Trophoblast cell (in vitro differentiated cells and primary cell): Measurements from ENCODE around the gene OR10J4. TPM values are rescaled to one million over a fixed set of nuclear protein-coding genes. Genes with fewer than 3 reads are reported as not detected.
A peak's percentile ranks its signal among the peaks of the same experiment; 100 is the strongest.

ENCODE experiments used
- DNase-seq, 2 donors: peaks; one replicate each; pipeline ENCODE4 v3.0.0-alpha.2; 2016
- H2AFZ ChIP-seq: 2 replicates; pipeline ENCODE4 v1.6.1; 2013; ENCODE audit warnings: low read length, moderate library complexity, mild to moderate bottlenecking; ENCODE audit not compliant: insufficient read depth, poor library complexity
- H2AK5ac ChIP-seq: 2 replicates; pipeline ENCODE4 v1.6.1; 2013; ENCODE audit warnings: mild to moderate bottlenecking, low read length
- H2BK120ac ChIP-seq: 2 replicates; pipeline ENCODE4 v1.6.1; 2013; ENCODE audit warnings: low read length, mild to moderate bottlenecking, moderate library complexity; ENCODE audit not compliant: insufficient read depth, poor library complexity
- H2BK12ac ChIP-seq: 2 replicates; pipeline ENCODE4 v1.6.1; 2013; ENCODE audit warnings: mild to moderate bottlenecking, low read length, moderate library complexity
- H2BK5ac ChIP-seq: 2 replicates; pipeline ENCODE4 v1.6.1; 2013; ENCODE audit warnings: low read length, low read depth, moderate library complexity, mild to moderate bottlenecking; ENCODE audit not compliant: poor library complexity
- H3K14ac ChIP-seq: 2 replicates; pipeline ENCODE4 v1.6.1; 2013; ENCODE audit warnings: mild to moderate bottlenecking, low read length
- H3K18ac ChIP-seq: 2 replicates; pipeline ENCODE4 v1.6.1; 2013; ENCODE audit warnings: mild to moderate bottlenecking, low read length
- H3K23ac ChIP-seq: 2 replicates; pipeline ENCODE4 v1.6.1; 2013; ENCODE audit warnings: low read length
- H3K27ac ChIP-seq: 2 replicates; pipeline ENCODE4 v1.5.1; 2013; ENCODE audit warnings: low read depth, mild to moderate bottlenecking, inconsistent platforms, low read length, moderate library complexity
- H3K27me3 ChIP-seq: 2 replicates; pipeline ENCODE4 v1.6.1; 2013; ENCODE audit warnings: inconsistent platforms, mild to moderate bottlenecking, low read length, moderate library complexity; ENCODE audit not compliant: insufficient read depth
- H3K36me3 ChIP-seq, 2 experiments: 1 replicate in 1 of 2; 2 replicates in 1 of 2; pipeline ENCODE4 v1.6.1; 2013; ENCODE audit warnings: low read length in 2 of 2, mild to moderate bottlenecking in 2 of 2, moderate library complexity in 1 of 2; ENCODE audit not compliant: insufficient read depth in 2 of 2, control insufficient read depth in 1 of 2
- H3K4ac ChIP-seq: 2 replicates; pipeline ENCODE4 v1.6.1; 2013; ENCODE audit warnings: low read depth, mild to moderate bottlenecking, low read length, moderate library complexity
- H3K4me1 ChIP-seq, 2 experiments: 1 replicate in 1 of 2; 2 replicates in 1 of 2; pipeline ENCODE4 v1.6.1; 2013; ENCODE audit warnings: low read length in 2 of 2, mild to moderate bottlenecking in 2 of 2, moderate library complexity in 1 of 2; ENCODE audit not compliant: insufficient read depth in 2 of 2, control insufficient read depth in 1 of 2
- H3K4me2 ChIP-seq: 2 replicates; pipeline ENCODE4 v1.6.1; 2013; ENCODE audit warnings: inconsistent platforms, mild to moderate bottlenecking, low read length, moderate library complexity
- H3K4me3 ChIP-seq: 2 replicates; pipeline ENCODE4 v1.5.1; 2013; ENCODE audit warnings: mild to moderate bottlenecking, low read depth, low read length, inconsistent platforms
- H3K79me1 ChIP-seq: one replicate; pipeline ENCODE4 v1.6.1; 2013; ENCODE audit warnings: low read length
- H3K79me2 ChIP-seq: 2 replicates; pipeline ENCODE4 v1.6.1; 2013; ENCODE audit warnings: low read length, mild to moderate bottlenecking; ENCODE audit not compliant: control insufficient read depth, insufficient read depth, poor library complexity
- H3K9ac ChIP-seq: 2 replicates; pipeline ENCODE4 v1.6.1; 2013; ENCODE audit warnings: mild to moderate bottlenecking, low read length
- H3K9me3 ChIP-seq: 2 replicates; pipeline ENCODE4 v1.6.1; 2013; ENCODE audit warnings: low read depth, mild to moderate bottlenecking, control low read depth, inconsistent platforms, low read length; ENCODE audit not compliant: insufficient read depth
- H4K12ac ChIP-seq: 2 replicates; pipeline ENCODE4 v1.6.1; 2013; ENCODE audit warnings: low read depth, mild to moderate bottlenecking, low read length, moderate library complexity
- H4K8ac ChIP-seq: 2 replicates; pipeline ENCODE4 v1.6.1; 2013; ENCODE audit warnings: low read depth, mild to moderate bottlenecking, low read length, moderate library complexity
- H4K91ac ChIP-seq: one replicate; pipeline ENCODE4 v1.6.1; 2013; ENCODE audit warnings: low read depth, mild to moderate bottlenecking, low read length, moderate library complexity
- WGBS: extraction: QIAGEN DNeasy Blood & Tissue Kit; methylation state at CpG from one replicate; pipeline ENCODE4 v1.1.7; 2013; ENCODE audit warnings: missing lambda C conversion rate; ENCODE audit not compliant: insufficient read length, insufficient coverage; ENCODE audit errors: extremely low coverage; 5-methylcytosine and 5-hydroxymethylcytosine counted together
- polyA plus RNA-seq: library from polyadenylated mRNA; stranded (reverse); fragments of 200-250 nt; gene quantifications from 2 replicates; pipeline ENCODE4 v1.2.3, GENCODE V29; 2013

OR10J4 gene
- polyA plus RNA-seq = not detected in 2 replicates

DNA sequence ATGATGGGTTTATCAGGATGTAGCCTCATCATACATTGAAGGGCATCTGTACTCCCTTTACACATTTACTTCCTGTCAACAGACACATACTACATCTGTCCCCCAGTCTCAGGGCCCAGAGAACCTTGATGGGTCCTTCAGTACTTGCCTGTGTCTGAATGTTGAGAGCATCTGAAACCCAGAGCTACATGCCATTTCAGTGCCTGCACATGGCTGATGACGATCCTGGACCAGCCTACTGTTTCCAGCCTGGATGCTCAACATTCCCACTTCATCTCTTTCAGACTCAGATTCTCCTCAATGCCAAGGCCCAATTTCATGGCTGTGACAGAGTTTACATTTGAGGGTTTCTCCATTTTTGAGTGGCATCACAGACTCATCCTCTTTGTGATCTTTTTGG, at the start of gene OR10J4:
Gene OR10J4 (plus strand): TSS at position 301 of the 400 bp plus-strand sequence.
- Histone ChIP-seq H3K4me1 (no peaks in the 10 kb centered on the region), H3K27ac (no peak within 1 kb of the TSS), H3K9ac (no peak within 1 kb of the TSS), H3K79me1 (no peaks in the 10 kb centered on the region), H3K79me2 (no peaks in the 10 kb centered on the region), H3K9me3 (no peaks in the 10 kb centered on the region), H3K4me2 (no peak within 1 kb of the TSS), H2BK120ac (no peak within 1 kb of the TSS), H3K23ac (no peak within 1 kb of the TSS), H3K4ac (no peak within 1 kb of the TSS), H3K14ac (no peak within 1 kb of the TSS), H4K12ac (no peak within 1 kb of the TSS), H3K36me3 (no peaks in the 10 kb centered on the region), H3K27me3 (no peaks in the 10 kb centered on the region), H2BK12ac (no peak within 1 kb of the TSS), H4K91ac (no peak within 1 kb of the TSS), H2AFZ (no peak within 1 kb of the TSS), H2AK5ac (no peak within 1 kb of the TSS), H4K8ac (no peak within 1 kb of the TSS), H3K4me3 (no peak within 1 kb of the TSS), H3K18ac (no peak within 1 kb of the TSS), H2BK5ac (no peak within 1 kb of the TSS)
- no CpG with 5 or more reads among the region's 1 CpG for WGBS
- no peak for DNase-seq

DNA sequence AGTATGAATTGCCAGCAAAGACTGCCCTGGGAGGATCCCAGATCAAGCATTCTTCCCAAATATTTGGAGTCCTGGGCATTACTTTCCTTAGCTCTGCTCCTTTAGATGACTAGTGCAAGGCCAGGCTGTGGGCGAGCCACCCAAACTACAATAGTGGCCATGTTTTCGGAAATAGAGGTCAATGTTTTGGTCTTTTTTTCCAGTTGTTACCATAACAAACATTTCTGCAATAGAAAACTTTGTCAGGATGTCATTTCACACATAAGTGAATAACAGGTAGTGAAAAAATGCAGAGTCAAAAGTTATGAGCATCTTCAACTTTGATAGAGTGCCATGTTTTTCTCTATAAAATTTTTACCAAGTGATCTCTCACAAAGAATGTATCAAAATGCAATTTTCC, 25.2 kb upstream of the OR10J4 start:
- Histone ChIP-seq H3K9ac (no peak overlapping the region), H3K27me3 (no peaks in the 10 kb centered on the region)
- WGBS = no CpG with 5 or more reads among the region's 2 CpGs

DNA sequence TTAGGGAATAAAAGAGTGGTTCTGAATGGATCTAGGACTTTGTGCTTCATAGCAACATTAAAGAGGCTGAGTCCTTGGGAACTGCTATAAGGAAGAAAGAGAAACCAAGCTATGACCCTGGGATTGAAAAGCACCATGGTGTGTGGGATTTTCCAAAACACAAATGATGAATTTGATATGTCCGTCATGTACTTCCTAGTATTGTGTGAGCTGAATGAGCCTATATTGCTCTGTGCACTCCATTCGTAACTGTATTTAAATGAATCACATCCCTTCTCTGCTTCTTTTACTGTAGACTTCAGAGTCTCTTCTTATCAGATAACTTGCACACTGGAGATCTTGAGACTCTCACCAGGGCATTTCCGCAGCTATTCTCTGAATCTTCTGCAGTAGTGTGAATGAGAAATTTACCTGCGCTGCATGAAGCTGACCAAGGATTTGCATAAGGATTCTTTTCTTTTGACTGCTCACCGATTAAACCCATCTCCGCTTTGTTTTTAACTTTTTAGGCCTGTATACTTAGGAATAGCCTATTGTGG, 23.1 kb upstream of the OR10J4 start:
- Histone ChIP-seq H4K91ac (no peak overlapping the region), H3K4me2 (no peak overlapping the region), H3K79me1 (no peaks in the 10 kb centered on the region), H3K36me3 (no peaks in the 10 kb centered on the region), H2BK120ac (no peak overlapping the region), H2AFZ (no peak overlapping the region), H2BK5ac (no peak overlapping the region), H3K4ac (no peak overlapping the region), H3K23ac (no peak overlapping the region), H2BK12ac (no peak overlapping the region), H3K4me3 (no peak overlapping the region), H3K14ac (no peak overlapping the region), H4K8ac (no peak overlapping the region), H2AK5ac (no peak overlapping the region), H3K27ac (no peak overlapping the region), H3K79me2 (no peaks in the 10 kb centered on the region), H4K12ac (no peak overlapping the region), H3K9me3 (no peaks in the 10 kb centered on the region), H3K18ac (no peak overlapping the region), H3K9ac (no peak overlapping the region), H3K27me3 (no peaks in the 10 kb centered on the region), H3K4me1 (no peaks in the 10 kb centered on the region)
- WGBS = no CpG with 5 or more reads among the region's 6 CpGs
- DNase-seq = no peak

More for the DNA sequence above, 25.2 kb upstream of the OR10J4 start:
- no peak overlapping the region for H2BK5ac ChIP-seq
- H4K91ac ChIP-seq = no peak overlapping the region
- H3K18ac ChIP-seq = no peak overlapping the region
- no peak overlapping the region for H3K23ac ChIP-seq
- H3K79me2 ChIP-seq = no peaks in the 10 kb centered on the region
- H3K36me3 ChIP-seq = no peaks in the 10 kb centered on the region
- H3K27ac ChIP-seq = no peak overlapping the region
- no peak for DNase-seq
- no peak overlapping the region for H2AK5ac ChIP-seq
- H3K9me3 ChIP-seq = no peaks in the 10 kb centered on the region
- no peak overlapping the region for H3K14ac ChIP-seq
- no peak overlapping the region for H4K12ac ChIP-seq
- no peak overlapping the region for H2BK120ac ChIP-seq
- no peak overlapping the region for H2BK12ac ChIP-seq
- no peak overlapping the region for H3K4ac ChIP-seq
- no peaks in the 10 kb centered on the region for H3K4me1 ChIP-seq
- no peak overlapping the region for H2AFZ ChIP-seq
- no peak overlapping the region for H3K4me2 ChIP-seq
- no peaks in the 10 kb centered on the region for H3K79me1 ChIP-seq
- no peak overlapping the region for H3K4me3 ChIP-seq
- no peak overlapping the region for H4K8ac ChIP-seq

DNA sequence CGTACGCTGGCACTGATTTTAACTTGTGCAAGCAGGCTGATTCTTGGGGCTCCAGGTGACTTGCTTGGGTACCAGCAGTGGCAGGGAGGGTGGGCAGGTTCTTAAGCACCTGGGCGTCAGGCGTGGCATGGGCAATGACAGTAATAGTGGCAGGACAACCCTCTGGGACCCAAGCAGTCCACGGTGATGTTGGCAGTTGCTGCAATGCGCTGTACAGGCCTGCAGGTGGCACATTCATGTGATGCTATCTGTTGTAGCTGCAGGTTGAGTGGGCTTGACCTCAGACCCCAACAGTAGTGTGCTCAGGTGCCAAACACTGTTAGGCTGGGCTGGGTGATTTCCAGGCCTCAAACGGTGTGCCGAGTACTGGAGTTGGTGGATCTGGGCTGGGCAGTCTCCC, 10.2 kb upstream of the OR10J4 start:
- no peaks in the 10 kb centered on the region for H3K79me1 ChIP-seq
- H3K18ac ChIP-seq = no peak overlapping the region
- H3K4ac ChIP-seq = no peak overlapping the region
- no peaks in the 10 kb centered on the region for H3K79me2 ChIP-seq
- H3K36me3 ChIP-seq = no peaks in the 10 kb centered on the region
- no CpG with 5 or more reads among the region's 8 CpGs for WGBS
- no peak overlapping the region for H3K4me3 ChIP-seq
- no peak overlapping the region for H3K27ac ChIP-seq
- H4K8ac ChIP-seq = no peak overlapping the region
- H3K9me3 ChIP-seq = peaks cover 6% of the 10 kb centered on the region
- no peak overlapping the region for H3K4me2 ChIP-seq
- no peak overlapping the region for H3K23ac ChIP-seq
- no peaks in the 10 kb centered on the region for H3K4me1 ChIP-seq
- H3K9ac ChIP-seq = peak overlapping the region; percentile 18
- H3K27me3 ChIP-seq = no peaks in the 10 kb centered on the region
- H2AK5ac ChIP-seq = no peak overlapping the region
- no peak overlapping the region for H2BK5ac ChIP-seq
- no peak for DNase-seq
- H2BK12ac ChIP-seq = no peak overlapping the region
- H2AFZ ChIP-seq = no peak overlapping the region
- H2BK120ac ChIP-seq = no peak overlapping the region
- no peak overlapping the region for H4K12ac ChIP-seq
- H3K14ac ChIP-seq = no peak overlapping the region
- H4K91ac ChIP-seq = no peak overlapping the region
